DMS153 treated with DMSO at 0.1 percent for 48 hours (cell line): ENCODE data around the gene SYNCRIP.
A peak's percentile ranks its signal among the peaks of the same experiment; 100 is the strongest.
"Not testable (repeated sequence)": the region's sequence is repeated elsewhere in the genome, so short reads cannot be mapped to it uniquely, and the experiment has no call there.

ENCODE experiments used
- DNase-seq: peaks from one replicate; lab custom pipeline; 2025; ENCODE audit not compliant: unreplicated experiment; lab: John Stamatoyannopoulos, UW

SYNCRIP gene

GRCh38 chr6:85600713-85601313 is 41.9 kb downstream of the SYNCRIP start:
- DNase-seq = no peak

- no peak for DNase-seq
Measured at GRCh38 chr6:85594197-85594930, 48.3 kb downstream of the SYNCRIP start.

- DNase-seq = peak; percentile 86
Measured at GRCh38 chr6:85593438-85594196, 49.1 kb downstream of the SYNCRIP start, which contains the start of gene SNX14. Gene SNX14 (minus strand): TSS chr6:85593858. CDS start chr6:85593718, 140 bp downstream.

GRCh38 chr6:85592033-85592432 is 50.7 kb downstream of the SYNCRIP start:
- DNase-seq = no peak

- no peak for DNase-seq
Measured at GRCh38 chr6:85591207-85591606, 51.5 kb downstream of the SYNCRIP start.

GRCh38 chr6:85585741-85586140 is 56.9 kb downstream of the SYNCRIP start:
- DNase-seq = no peak

GRCh38 chr6:85582832-85583231 is 59.9 kb downstream of the SYNCRIP start:
- not testable (repeated sequence) for DNase-seq

GRCh38 chr6:85581572-85581971 is 61.1 kb downstream of the SYNCRIP start:
- no peak for DNase-seq

GRCh38 chr6:85580878-85581267 is 61.8 kb downstream of the SYNCRIP start:
- DNase-seq = no peak

- no peak for DNase-seq
Measured at GRCh38 chr6:85580118-85580877, 62.4 kb downstream of the SYNCRIP start.

- no peak for DNase-seq
Measured at GRCh38 chr6:85579581-85579980, 63.1 kb downstream of the SYNCRIP start.

- no peak for DNase-seq
Measured at GRCh38 chr6:85576476-85576875, 66.2 kb downstream of the SYNCRIP start.

- DNase-seq = no peak
Measured at GRCh38 chr6:85574932-85575598, 67.6 kb downstream of the SYNCRIP start.

GRCh38 chr6:85569323-85569722 is 73.4 kb downstream of the SYNCRIP start:
- no peak for DNase-seq

- no peak for DNase-seq
Measured at GRCh38 chr6:85568411-85568810, 74.3 kb downstream of the SYNCRIP start.

- no peak for DNase-seq
Measured at GRCh38 chr6:85565736-85566135, 77.0 kb downstream of the SYNCRIP start.

GRCh38 chr6:85564223-85564622 is 78.5 kb downstream of the SYNCRIP start:
- not testable (repeated sequence) for DNase-seq
